Endothelial cell of umbilical vein (primary cell): Measurements from ENCODE around the gene EYS.

Source experiments
- EZH2 ChIP-seq: IDR thresholded peaks from 2 replicates; pipeline ENCODE4 v1.6.1; 2012; ENCODE audit warnings: borderline replicate concordance, low read depth, mild to moderate bottlenecking, moderate library complexity, low read length, inconsistent platforms; ENCODE audit not compliant: severe bottlenecking
- JUN ChIP-seq: IDR thresholded peaks from 2 replicates; pipeline ENCODE4 v1.6.1; 2011; ENCODE audit warnings: borderline replicate concordance, low read depth; ENCODE audit not compliant: insufficient read length, insufficient read depth
- MYC ChIP-seq: IDR thresholded peaks from one replicate; pipeline ENCODE4 v1.6.1; 2011; ENCODE audit warnings: mild to moderate bottlenecking, low read depth, low read length
- POLR2A ChIP-seq: IDR thresholded peaks from 2 replicates; pipeline ENCODE4 v1.6.1; 2012; ENCODE audit warnings: low read depth, mild to moderate bottlenecking, control low read depth, low read length
- POLR2AphosphoS5 ChIP-seq: IDR thresholded peaks from 2 replicates; pipeline ENCODE4 v1.6.1; 2012; ENCODE audit warnings: low read depth, mild to moderate bottlenecking, control low read depth, low read length, moderate library complexity; ENCODE audit not compliant: insufficient read depth
- TF ChIP-seq, protein P1 (sequence below), 2 donors: IDR thresholded peaks; 1 replicate in 1 of 2; 2 replicates in 1 of 2; pipeline ENCODE4 v1.5.1; 2011; ENCODE audit warnings: low read length in 2 of 2, mild to moderate bottlenecking in 2 of 2, moderate library complexity in 2 of 2, control low read depth in 1 of 2, inconsistent platforms in 1 of 2, low read depth in 1 of 2; ENCODE audit not compliant: insufficient read depth in 1 of 2; ENCODE audit errors: extremely low read depth in 1 of 2

GRCh38 chr6:64750910-64751309 lies 956.1 kb downstream of the EYS start:
- TF ChIP-seq, protein P1, sequence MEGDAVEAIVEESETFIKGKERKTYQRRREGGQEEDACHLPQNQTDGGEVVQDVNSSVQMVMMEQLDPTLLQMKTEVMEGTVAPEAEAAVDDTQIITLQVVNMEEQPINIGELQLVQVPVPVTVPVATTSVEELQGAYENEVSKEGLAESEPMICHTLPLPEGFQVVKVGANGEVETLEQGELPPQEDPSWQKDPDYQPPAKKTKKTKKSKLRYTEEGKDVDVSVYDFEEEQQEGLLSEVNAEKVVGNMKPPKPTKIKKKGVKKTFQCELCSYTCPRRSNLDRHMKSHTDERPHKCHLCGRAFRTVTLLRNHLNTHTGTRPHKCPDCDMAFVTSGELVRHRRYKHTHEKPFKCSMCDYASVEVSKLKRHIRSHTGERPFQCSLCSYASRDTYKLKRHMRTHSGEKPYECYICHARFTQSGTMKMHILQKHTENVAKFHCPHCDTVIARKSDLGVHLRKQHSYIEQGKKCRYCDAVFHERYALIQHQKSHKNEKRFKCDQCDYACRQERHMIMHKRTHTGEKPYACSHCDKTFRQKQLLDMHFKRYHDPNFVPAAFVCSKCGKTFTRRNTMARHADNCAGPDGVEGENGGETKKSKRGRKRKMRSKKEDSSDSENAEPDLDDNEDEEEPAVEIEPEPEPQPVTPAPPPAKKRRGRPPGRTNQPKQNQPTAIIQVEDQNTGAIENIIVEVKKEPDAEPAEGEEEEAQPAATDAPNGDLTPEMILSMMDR (IDR thresholded peaks at IDR 0.05; ENCODE audit: extremely low read depth in 1 of 2, insufficient read depth in 1 of 2, low read depth in 1 of 2, low read length in 2 of 2), result no peak
- TF ChIP-seq EZH2 (no peak), MYC (no peak), POLR2A (no peak), JUN (no peak), POLR2AphosphoS5 (no peak)
